Left lobe of liver (tissue), 2 donors: ENCODE measurements around the gene LDB2. TPM values are rescaled to one million over a fixed set of nuclear protein-coding genes. Genes with fewer than 3 reads are reported as not detected.

ENCODE experiments used
- ATAC-seq: fragments of 200-7000 bp; cut with Tn5 transposase; one replicate; pipeline ENCODE4 v1.9.1; 2020; ENCODE audit warnings: mild to moderate bottlenecking, moderate library complexity
- DNase-seq: peaks from one replicate; pipeline ENCODE4 v3.0.0-alpha.2; 2020; ENCODE audit warnings: low spot score
- total RNA-seq: library from RNA; stranded (reverse); gene quantifications from one replicate; pipeline ENCODE4 v1.2.1, GENCODE V29; 2021
- donor health status: DM: no; HTN: no; CAD: no; lungs with moderate emphysema.
- donor health status: DM: no; HTN: yes; CAD: no.

The LDB2 gene
- total RNA-seq, 1 donor from 2014 or later = 21.0 TPM

- DNase-seq (no peak), ATAC-seq (no peak)
These were observed 169.6 kb downstream of the LDB2 start for GRCh38 chr4:16728849-16729248.

DNA sequence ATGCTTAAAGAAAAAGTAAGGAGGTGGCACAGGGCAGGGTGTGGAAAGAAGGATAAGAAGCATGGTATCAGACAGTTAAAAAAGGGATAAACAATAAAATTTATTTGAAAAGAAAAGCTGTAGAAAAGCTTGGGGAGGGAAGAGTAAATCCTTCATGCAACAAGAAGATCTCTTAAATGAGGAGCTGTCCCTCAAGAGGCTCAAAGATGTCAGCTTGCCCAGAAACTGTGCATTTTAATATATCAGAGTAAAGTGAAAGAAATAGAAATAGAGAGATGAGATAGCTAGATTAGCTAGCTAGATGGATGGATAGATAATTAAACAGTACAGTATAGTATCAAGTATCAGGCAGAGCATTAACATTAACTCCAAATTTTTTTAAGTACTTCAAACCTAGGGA, 170.3 kb downstream of the LDB2 start:
- DNase-seq = no peak
- no peak for ATAC-seq

- ATAC-seq = no peak
- no peak for DNase-seq
These were observed 171.2 kb downstream of the LDB2 start for GRCh38 chr4:16727218-16727617.

GRCh38 chr4:16726368-16727050, 171.9 kb downstream of the LDB2 start:
- no peak for DNase-seq
- no peak for ATAC-seq

- DNase-seq (no peak), ATAC-seq (no peak)
These were observed 173.2 kb downstream of the LDB2 start for GRCh38 chr4:16725252-16725651.

GRCh38 chr4:16722416-16722815, 176.0 kb downstream of the LDB2 start:
- ATAC-seq (no peak), DNase-seq (no peak)

DNA sequence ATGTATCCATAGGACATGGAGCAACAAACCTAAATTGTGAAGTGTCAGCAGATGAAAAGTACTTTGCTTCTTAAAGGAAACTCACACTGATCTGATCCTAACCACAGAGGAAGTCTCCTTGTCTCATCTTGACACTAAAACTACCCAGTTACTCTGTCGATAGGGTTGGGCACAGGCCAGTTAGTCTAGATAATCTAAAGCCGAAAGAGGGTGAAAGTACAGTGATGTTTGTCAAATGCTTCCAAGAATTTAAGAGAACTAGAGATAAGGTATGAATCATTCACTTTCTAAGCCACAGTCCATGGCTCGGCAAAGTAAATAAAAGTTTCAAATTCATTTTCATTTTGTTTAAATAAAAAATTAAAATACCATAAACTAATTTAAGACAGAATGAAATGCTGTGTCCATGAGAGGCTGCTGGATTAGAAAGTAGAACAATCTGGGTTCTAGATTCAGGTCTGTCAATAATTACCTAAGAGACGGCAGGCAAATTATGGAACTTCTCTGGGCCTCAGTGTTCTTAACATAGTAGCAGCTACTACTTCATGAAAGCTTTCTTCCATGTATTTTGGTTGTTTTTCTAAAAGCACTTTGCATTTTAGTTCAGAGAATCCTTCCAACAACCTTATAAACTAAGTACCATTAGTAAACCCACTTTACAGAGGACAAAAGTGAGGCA, 176.7 kb downstream of the LDB2 start:
- ATAC-seq (peak; percentile 91), DNase-seq (peak; percentile 52)

- ATAC-seq = no peak
These were observed 177.7 kb downstream of the LDB2 start for GRCh38 chr4:16720761-16721160.

DNA sequence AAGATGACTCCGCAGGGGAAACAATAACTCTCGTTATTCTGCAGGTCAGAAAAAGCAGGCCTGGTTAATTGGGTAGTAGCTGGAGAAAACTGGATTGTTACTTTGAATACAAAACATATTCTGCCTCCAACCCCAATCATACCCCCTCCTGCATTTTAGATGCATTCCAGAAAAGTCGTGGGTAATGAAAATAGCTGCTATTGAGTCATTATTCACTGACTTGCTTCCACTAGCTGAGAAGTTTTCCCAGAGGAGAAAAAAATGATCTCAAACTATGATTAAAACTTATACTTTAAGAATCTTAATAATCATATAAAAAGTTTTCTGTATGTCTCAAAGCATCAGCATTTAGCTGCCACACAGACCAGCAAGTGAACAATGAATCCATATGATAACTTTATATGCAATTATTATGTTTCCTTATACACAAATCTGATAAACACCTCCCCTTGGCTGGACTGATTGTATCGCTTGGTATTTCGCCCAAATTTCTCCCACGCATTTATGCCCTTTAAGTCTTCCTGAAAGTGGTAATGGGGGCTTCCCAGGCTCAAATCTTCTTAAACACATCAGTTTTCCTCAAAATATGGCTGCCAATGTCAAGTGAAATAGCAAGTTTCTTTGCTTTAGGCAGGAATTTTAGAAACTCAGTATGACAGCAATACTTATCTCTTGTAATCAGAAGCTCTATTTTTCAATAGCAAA, 181.0 kb downstream of the LDB2 start:
- DNase-seq = no peak
- no peak for ATAC-seq

More at GRCh38 chr4:16720761-16721160, 177.7 kb downstream of the LDB2 start:
- DNase-seq = no peak

DNA sequence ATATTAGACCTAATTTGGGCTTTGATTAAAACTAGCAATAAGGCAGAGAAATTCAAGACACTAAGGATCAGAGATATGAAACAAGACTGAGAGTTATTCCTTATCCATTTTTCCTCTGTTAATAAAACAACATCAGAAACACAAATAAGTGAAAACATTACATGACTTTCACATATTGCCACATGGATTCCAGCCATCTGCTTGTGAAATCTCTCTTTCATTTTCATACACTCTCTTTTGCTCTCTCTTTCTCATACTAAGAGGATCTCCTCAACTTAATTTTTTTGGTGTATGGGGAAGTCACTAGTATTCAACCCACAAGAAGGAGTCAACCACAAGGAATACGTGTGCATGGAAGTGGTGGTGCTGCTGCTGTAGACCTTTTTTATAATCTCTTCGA, 183.0 kb downstream of the LDB2 start:
- no peak for ATAC-seq
- DNase-seq = no peak

- ATAC-seq (no peak), DNase-seq (no peak)
These were observed 184.3 kb downstream of the LDB2 start for GRCh38 chr4:16714191-16714590.

DNA sequence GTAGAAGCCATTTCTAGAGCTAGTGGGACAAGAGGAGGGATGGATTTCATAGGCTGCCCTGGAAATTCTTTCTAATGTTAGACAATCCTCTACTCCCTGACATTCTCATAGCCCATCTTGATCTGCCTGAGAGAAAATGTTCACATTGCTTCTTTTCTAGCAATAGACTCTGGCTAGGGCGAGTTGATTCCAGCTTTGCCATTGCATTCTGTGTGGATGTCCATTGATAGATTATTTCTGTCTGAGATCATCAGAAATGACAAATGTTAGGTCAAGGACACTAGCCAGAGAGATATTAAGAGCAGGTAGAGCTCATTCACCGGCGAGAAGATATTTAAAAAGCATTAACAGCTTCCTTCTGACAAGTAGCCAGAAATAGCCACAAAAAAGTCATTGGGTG, 184.7 kb downstream of the LDB2 start:
- no peak for ATAC-seq

GRCh38 chr4:16713271-16713670, 185.2 kb downstream of the LDB2 start:
- DNase-seq = no peak
- no peak for ATAC-seq

More for the DNA sequence above, 184.7 kb downstream of the LDB2 start:
- DNase-seq = no peak

DNA sequence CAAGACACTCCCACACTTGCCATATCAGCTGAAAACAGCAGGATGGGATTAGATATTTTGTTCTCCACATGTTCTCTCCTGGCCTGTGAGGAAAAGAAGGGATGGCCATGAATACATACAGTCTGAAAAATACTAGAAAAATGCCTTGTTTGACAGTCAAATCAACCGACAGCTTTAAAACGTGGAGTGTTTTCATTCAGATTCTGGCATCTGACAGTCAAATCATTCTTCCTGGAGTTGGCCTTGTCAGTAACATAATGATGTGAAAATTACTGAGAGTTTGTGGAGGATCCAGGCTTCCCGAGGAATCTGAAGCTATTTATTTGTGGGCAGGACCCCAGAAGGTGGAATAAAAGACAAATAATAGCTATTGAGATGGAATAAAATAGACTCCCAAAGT, 188.2 kb downstream of the LDB2 start:
- DNase-seq (no peak), ATAC-seq (no peak)

- ATAC-seq = no peak
- DNase-seq = no peak
These were observed 190.6 kb downstream of the LDB2 start for GRCh38 chr4:16707874-16708273.

DNA sequence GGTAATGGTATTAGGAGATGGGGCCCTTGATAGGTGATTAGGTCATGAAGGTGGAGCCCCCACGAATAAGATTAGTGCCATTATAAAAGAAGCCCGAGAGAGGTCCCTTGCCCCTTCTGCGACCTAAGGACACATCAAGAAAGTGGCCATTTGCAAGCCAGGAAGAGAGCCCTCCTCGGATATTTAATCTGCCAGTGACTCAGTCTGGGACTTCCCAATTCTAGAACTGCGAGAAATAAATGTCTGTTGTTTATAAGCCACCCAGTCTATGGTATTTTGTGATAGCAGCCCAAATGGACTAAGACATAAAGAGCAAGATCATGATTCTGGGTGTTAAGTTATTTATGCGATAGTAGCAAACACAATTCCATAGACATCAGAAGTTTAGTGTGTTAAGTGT, 192.2 kb downstream of the LDB2 start:
- ATAC-seq = no peak
- DNase-seq = no peak

GRCh38 chr4:16705341-16705740, 193.1 kb downstream of the LDB2 start:
- no peak for ATAC-seq
- DNase-seq = no peak

DNA sequence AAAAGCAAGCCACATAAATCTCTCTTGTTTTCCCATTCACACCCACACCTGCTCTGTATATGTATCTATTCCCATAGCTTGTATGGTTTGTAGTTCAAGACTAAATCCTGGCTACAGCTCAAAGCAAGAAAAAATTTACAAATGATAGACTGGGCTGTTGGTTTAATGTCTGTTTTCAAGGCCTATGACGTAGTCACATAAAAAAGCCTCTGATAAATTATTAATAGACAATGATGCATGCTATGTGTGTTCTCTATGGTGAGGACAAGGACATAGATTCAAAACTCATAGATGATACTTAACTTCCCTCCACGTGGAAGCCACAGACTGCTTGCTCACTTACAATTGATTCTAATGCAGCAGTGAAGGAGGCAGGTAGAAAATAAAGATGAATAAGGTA, 194.0 kb downstream of the LDB2 start:
- DNase-seq (no peak), ATAC-seq (no peak)

DNA sequence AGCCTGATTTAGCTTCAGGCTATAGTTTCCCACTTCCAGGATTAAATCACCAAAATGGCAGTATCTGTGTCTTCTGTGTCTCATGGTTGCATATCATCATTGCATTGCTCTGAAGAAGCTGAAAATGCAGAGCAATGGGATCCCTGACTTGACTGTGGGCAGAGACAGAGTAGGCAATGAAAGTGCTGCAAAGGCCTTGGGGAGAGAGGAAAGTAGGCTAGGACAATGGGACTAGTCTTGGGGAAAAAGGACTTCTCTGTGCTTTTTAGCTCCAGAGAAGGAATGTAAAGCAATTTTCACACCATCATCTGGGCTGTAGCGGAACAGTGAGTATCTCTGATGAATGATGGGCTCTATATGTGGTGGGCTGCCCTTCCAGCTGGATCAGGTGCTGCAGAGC, 202.5 kb downstream of the LDB2 start:
- no peak for DNase-seq
- ATAC-seq = no peak

DNA sequence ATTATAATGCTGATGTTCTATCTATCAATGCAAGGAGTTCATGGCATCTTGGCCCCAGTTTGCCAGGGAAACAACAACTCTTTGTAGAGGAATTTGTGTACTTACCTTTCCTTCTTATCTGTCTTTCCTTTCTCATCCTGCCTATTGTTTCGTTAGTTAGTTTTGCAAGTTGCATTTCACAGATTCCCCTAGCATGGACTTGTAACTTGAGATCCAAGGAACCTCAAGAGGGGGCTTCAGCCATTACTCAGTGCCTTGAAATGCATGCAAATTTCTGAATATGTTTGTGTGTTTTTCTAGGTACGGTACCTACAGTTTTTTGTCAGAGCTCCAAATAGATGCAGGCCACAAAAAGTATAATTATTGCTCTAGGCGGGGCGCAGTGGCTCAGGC, 203.6 kb downstream of the LDB2 start:
- ATAC-seq (no peak), DNase-seq (no peak)

GRCh38 chr4:16694173-16694883, 204.1 kb downstream of the LDB2 start:
- ATAC-seq = no peak
- DNase-seq = no peak

GRCh38 chr4:16693641-16694040, 204.8 kb downstream of the LDB2 start:
- DNase-seq (no peak), ATAC-seq (no peak)
